Stomach smooth muscle (tissue), 2 donors: ENCODE measurements around the gene PTPRG.

Source experiments
- H3K27ac ChIP-seq: one replicate; pipeline ENCODE4 v1.7.0; 2013; ENCODE audit warnings: mild to moderate bottlenecking, low read length, inconsistent platforms
- H3K27me3 ChIP-seq, 2 donors: one replicate each; pipeline ENCODE4 v1.7.0; 2013; ENCODE audit warnings: low read length in 2 of 2; ENCODE audit not compliant: insufficient read depth in 2 of 2, control insufficient read depth in 1 of 2
- H3K36me3 ChIP-seq, 2 donors: one replicate each; pipeline ENCODE4 v1.7.0; 2013; ENCODE audit warnings: low read length in 2 of 2; ENCODE audit not compliant: control insufficient read depth in 2 of 2, insufficient read depth in 2 of 2
- H3K4me1 ChIP-seq: one replicate; pipeline ENCODE4 v1.7.0; 2013; ENCODE audit warnings: low read length; ENCODE audit not compliant: control insufficient read depth, insufficient read depth
- H3K4me3 ChIP-seq, 2 donors: one replicate each; pipeline ENCODE4 v1.7.0; 2013; ENCODE audit warnings: low read length in 2 of 2
- H3K9ac ChIP-seq, 2 donors: one replicate each; pipeline ENCODE4 v1.7.0; 2013; ENCODE audit warnings: low read length in 2 of 2, mild to moderate bottlenecking in 1 of 2
- H3K9me3 ChIP-seq, 2 donors: one replicate each; pipeline ENCODE4 v1.7.0; 2013; ENCODE audit warnings: low read length in 2 of 2; ENCODE audit not compliant: control insufficient read depth in 2 of 2
- donor health status: healthy.
- donor health status: Pancreatic carcinoma.

The PTPRG gene

DNA sequence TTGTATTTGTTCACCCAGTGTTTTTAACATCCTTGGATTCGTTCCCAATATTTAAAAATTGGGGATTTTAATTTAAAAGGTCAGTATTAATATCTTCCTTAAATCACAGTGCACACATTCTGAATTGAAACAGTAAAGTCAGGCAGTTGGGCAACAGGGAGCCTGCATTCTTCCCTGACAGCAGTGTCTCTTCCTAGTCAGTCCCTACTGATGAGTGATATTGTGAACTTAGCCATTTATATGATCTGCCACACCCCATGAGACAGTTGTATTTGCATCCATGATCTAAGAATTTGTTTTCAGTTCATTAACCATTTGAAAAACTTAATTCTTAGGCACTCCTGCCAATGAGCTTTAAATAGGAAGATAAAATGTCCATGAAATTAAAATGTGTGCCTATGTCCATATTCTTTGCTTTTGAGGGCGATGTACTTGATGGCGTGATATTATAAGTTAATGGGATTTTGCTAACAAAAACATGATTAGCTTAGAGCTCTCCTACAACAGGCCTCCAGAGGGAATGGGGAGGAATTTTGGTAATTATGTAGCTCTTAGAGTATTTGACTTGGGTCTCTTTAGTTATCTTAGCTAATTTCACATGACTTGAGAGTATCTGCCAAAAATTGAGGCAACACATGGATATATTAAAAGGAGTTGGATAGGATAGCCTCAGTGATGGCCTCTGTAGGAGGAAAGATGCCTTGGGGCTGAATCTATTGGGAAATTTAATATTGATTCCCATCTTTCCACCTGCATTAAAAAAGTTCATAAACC, 219.3 kb downstream of the PTPRG start:
- Histone ChIP-seq H3K36me3 (no peaks in the 10 kb centered on the region), H3K27me3 (no peaks in the 10 kb centered on the region), H3K27ac (no peak overlapping the region), H3K9ac (no peak overlapping the region), H3K9me3 (no peaks in the 10 kb centered on the region), H3K4me1 (no peaks in the 10 kb centered on the region), H3K4me3 (no peak overlapping the region)

GRCh38 chr3:61783993-61784718, 222.8 kb downstream of the PTPRG start:
- no peaks in the 10 kb centered on the region for H3K4me1 ChIP-seq
- no peaks in the 10 kb centered on the region for H3K9me3 ChIP-seq

DNA sequence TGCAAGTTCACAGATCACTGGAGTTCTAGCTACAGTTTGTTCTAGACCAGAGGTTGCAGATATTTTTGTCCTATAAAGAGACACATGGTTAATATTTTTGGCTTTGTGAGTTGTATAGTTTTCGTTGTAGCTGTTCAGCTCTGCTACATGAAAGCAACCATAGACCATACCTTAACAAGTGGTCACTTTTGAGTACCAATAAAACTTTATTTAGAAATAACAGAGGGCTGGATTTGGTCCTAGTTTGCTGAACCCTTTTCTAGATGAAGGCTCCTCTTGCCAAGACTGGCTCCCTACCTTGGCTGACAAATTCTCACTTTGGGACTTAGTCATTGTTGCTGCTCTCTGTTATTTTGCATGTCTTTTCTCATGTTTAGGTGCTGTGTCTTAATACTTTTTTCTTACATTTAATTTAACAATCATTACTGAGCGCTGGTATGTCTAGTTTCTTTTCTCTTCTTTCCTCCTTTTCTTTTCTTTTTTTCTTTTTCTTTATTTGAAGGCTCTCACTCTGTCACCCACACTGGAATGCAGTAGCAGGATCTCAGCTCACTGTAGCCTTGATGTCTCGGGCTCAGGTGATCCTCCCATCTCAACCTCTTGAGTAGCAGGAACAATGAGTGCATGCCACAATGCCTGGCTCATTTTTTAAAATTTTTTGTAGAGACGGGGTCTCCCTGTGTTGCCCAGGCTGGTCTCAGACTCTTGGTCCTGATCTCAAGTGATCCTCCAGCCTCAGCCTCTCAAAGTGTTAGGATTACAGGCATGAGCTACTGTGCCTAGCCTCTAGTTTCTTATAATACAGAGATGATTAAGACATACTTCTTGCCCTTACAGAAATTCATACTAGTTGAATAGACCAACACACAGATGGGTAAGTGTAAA, 227.5 kb downstream of the PTPRG start:
- Histone ChIP-seq H3K27ac (no peak overlapping the region), H3K4me1 (no peaks in the 10 kb centered on the region), H3K9me3 (no peaks in the 10 kb centered on the region), H3K36me3 (no peaks in the 10 kb centered on the region), H3K9ac (no peak overlapping the region), H3K27me3 (no peaks in the 10 kb centered on the region), H3K4me3 (no peak overlapping the region)

More at GRCh38 chr3:61783993-61784718, 222.8 kb downstream of the PTPRG start:
- Histone ChIP-seq H3K9ac (no peak overlapping the region), H3K27me3 (no peaks in the 10 kb centered on the region), H3K27ac (no peak overlapping the region), H3K4me3 (no peak overlapping the region), H3K36me3 (no peaks in the 10 kb centered on the region)

DNA sequence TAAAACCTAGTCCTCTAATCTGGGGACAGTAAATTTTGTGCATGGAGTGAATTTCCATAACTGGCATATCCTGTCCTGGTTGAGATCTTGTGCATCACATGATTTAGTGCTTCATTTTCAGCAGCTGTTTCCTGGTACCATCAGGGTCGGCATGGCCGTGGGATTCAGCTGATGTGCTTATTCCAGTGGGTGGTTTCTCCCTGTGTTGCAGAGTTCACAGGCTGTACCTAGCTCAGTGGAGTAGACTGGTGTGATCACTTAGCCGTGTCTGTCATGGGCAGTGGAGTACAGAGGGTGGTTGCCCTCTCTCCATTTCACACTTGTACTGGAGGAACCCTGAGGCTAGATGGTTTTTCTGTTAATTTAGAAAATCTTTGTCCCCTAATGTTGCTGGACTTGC, 228.5 kb downstream of the PTPRG start:
- H3K27ac ChIP-seq: no peak overlapping the region
- no peaks in the 10 kb centered on the region for H3K4me1 ChIP-seq

DNA sequence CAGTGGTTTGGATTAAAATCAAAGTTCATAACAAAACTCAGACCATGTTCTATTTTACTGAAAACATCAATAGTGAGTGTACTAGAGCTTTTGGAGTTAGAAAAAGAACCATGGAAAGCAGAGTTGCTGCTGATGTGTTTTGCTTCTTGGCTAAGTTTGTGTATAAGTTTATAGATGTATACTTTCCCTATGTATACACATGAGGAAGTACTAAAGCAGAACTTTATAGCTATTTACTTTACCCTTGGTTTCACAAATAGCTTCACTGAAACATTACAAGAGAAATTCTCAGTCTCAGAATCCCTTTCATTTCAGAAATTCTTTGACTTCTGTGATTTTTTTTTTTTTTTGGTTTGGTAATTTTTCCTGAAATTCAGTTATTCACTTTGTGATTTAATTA, 229.0 kb downstream of the PTPRG start:
- H3K36me3 ChIP-seq: no peaks in the 10 kb centered on the region
- no peak overlapping the region for H3K27ac ChIP-seq
- H3K4me1 ChIP-seq: no peaks in the 10 kb centered on the region
- H3K9me3 ChIP-seq: no peaks in the 10 kb centered on the region
- H3K27me3 ChIP-seq: no peaks in the 10 kb centered on the region
- H3K4me3 ChIP-seq: no peak overlapping the region
- H3K9ac ChIP-seq: no peak overlapping the region

More for the DNA sequence above, 228.5 kb downstream of the PTPRG start:
- Histone ChIP-seq H3K27me3 (no peaks in the 10 kb centered on the region), H3K36me3 (no peaks in the 10 kb centered on the region), H3K9me3 (no peaks in the 10 kb centered on the region), H3K9ac (no peak overlapping the region), H3K4me3 (no peak overlapping the region)

GRCh38 chr3:61793056-61793455, 231.7 kb downstream of the PTPRG start:
- Histone ChIP-seq H3K4me1 (peaks cover 6% of the 10 kb centered on the region), H3K9ac (no peak overlapping the region), H3K9me3 (no peaks in the 10 kb centered on the region), H3K27ac (no peak overlapping the region), H3K36me3 (no peaks in the 10 kb centered on the region), H3K4me3 (no peak overlapping the region), H3K27me3 (no peaks in the 10 kb centered on the region)

DNA sequence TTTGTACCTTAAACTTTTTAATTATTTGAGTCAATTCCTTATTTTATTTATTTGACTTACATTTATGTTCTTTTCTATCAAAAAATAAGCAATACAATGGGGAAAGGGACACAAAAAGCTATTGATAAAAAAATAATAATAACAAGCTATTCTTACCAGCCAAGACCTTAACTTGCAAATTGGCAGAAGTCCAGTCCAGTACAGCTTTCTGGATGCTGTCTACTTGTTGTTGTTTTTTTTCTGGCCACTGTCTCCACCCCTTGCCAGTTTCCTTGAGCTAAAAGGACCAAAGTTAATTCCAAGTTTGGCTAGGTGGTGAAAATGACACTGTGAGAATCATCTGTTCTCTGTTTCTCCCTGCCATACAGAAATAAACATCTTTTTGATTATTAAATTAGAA, 232.2 kb downstream of the PTPRG start:
- Histone ChIP-seq H3K27ac (no peak overlapping the region), H3K9ac (no peak overlapping the region), H3K36me3 (no peaks in the 10 kb centered on the region), H3K4me3 (no peak overlapping the region), H3K9me3 (no peaks in the 10 kb centered on the region), H3K27me3 (no peaks in the 10 kb centered on the region), H3K4me1 (peaks cover 6% of the 10 kb centered on the region)

DNA sequence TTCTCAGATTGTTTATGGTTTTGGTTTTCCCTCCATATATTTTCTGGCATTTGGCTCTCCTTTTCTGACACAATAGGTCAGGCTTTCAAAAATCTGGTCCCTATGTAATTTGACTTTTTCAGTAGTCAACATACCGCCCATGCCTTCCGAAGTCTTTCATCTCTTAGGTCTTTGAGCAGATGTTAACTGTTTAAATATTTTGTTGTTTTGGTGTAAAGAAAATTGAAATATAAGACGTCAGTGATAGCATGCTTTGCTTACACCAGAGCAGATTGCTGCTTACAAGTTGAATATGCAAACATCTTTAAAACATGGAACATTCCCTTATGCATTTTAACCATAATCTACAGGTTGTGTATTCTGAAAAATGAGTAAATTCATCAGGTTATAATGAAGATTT, 233.0 kb downstream of the PTPRG start:
- Histone ChIP-seq H3K4me1 (peaks cover 6% of the 10 kb centered on the region), H3K36me3 (no peaks in the 10 kb centered on the region), H3K27me3 (no peaks in the 10 kb centered on the region), H3K9ac (no peak overlapping the region), H3K9me3 (no peaks in the 10 kb centered on the region), H3K27ac (no peak overlapping the region), H3K4me3 (no peak overlapping the region)

DNA sequence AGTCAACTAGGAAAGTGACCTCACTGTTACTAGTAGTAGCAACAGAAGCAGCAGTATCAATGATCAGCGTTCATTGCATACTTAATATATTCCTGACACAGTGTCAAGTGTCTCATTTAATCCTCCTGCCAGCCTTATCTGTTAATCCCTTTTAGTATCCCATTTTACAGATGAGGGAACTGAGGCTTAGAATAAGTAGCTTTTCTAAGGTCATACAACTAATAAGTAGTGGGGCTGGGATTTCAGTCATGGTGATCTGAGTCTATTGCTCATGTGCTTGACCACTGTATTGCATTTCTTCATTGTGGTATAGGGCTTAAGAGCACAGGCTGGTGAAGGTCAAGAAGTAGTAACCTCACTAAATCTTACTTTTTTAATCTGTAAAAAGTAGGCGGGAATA, 233.6 kb downstream of the PTPRG start:
- Histone ChIP-seq H3K27ac (no peak overlapping the region), H3K27me3 (no peaks in the 10 kb centered on the region), H3K9ac (no peak overlapping the region)

DNA sequence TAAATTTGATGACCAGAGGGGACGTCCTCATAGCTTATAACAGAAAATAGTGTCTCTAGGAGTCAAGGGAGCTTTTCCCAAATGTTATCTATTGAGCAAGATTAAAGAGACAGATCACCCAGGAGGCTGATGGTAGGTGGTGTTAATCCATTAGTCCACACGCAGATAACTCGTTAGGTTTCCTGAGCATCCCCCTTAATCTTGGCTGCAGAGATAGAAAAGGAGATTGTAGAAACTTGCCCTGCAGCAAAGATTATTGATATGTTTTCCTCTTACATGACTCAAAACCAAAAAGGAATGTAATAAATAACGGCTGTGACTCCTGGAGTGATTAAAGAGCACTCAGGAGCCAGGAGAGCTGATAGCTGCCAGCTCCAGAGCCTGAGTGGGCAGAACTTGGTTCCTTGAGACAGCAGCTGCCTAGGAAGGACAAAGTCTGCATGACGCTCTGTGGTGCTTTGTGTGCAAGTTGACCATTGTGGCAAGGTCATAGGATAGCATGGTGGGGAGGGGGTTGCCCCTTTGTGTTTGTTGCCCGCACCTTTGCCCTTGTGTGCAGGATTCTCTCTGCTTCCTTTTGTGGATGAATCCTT, 234.8 kb downstream of the PTPRG start:
- Histone ChIP-seq H3K4me3 (no peak overlapping the region), H3K36me3 (no peaks in the 10 kb centered on the region), H3K27ac (no peak overlapping the region), H3K27me3 (no peaks in the 10 kb centered on the region), H3K4me1 (peaks cover 17% of the 10 kb centered on the region), H3K9ac (no peak overlapping the region), H3K9me3 (no peaks in the 10 kb centered on the region)

More for the DNA sequence above, 233.6 kb downstream of the PTPRG start:
- Histone ChIP-seq H3K9me3 (no peaks in the 10 kb centered on the region), H3K36me3 (no peaks in the 10 kb centered on the region), H3K4me3 (no peak overlapping the region), H3K4me1 (peaks cover 8% of the 10 kb centered on the region)
